ENCODE results near the gene AKAP7.

The AKAP7 gene

DNA sequence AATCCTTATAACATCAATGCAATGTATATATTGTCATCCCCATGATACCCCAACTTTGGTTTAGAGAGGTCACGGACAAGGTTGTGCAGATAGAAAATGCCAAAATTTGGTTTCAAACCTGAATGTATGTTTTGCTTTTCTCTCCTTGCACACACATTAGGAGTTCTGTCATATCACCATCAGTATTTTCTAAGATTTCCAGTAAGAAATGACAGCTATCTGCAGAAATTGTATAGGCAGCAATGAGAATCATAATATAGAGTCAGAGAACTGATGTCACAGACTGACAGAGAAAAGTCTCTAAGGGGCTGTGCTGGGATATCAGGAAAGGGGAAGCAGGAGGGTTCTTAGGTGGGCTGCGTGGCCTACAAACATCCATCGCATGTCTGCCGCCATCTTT lies 140.0 kb downstream of the AKAP7 start:
- Histone ChIP-seq H3K4me2 (ENCODE audit: low read depth, low read length, poor library complexity, severe bottlenecking) (no peak overlapping the region), H3K36me3 (ENCODE audit: low read length) (no peaks in the 10 kb centered on the region), H3K79me2 (ENCODE audit: insufficient read depth, low read length) (no peaks in the 10 kb centered on the region)

DNA sequence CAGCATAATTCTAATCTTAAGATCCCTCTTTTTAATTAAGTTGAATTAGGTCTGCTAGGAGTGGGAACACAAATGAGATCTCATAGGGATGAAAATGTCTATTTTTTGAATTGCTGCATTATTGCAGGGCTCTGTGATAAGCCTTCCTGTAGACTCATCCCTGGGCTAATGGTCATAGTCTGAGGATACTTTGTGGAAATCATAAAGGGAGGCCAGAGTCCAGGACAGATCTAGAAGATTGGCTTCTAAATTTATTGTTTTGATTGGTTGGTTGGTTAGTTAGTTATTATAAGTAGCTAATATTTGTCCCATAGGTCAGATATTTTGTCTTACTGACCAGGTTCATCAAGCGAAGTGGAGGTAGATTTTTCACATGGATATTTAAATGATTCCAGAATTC lies 142.3 kb downstream of the AKAP7 start:
- Histone ChIP-seq H3K9me3 (ENCODE audit: insufficient read depth, low read length) (no peaks in the 10 kb centered on the region), H3F3A (ENCODE audit: insufficient read depth) (no peaks in the 10 kb centered on the region), H4K20me1 (ENCODE audit: low read depth, low read length) (no peaks in the 10 kb centered on the region), H3K36me3 (ENCODE audit: low read length) (no peaks in the 10 kb centered on the region), H3K9ac (ENCODE audit: low read length) (no peak overlapping the region), H3K9me2 (replicated peaks; ENCODE audit: insufficient read depth, low read length) (no peaks in the 10 kb centered on the region), H3K4me2 (ENCODE audit: low read depth, low read length, poor library complexity, severe bottlenecking) (no peak overlapping the region), H3K27me3 (ENCODE audit: low read length) (no peaks in the 10 kb centered on the region), H2AFZ (ENCODE audit: low read depth, low read length, severe bottlenecking) (no peak overlapping the region), H3K4me3 (ENCODE audit: insufficient read depth, low read length, poor library complexity, severe bottlenecking) (no peak overlapping the region), H3K79me2 (ENCODE audit: insufficient read depth, low read length) (no peaks in the 10 kb centered on the region), H3K27ac (ENCODE audit: low read depth, low read length) (no peak overlapping the region)
- TF ChIP-seq, protein P1, sequence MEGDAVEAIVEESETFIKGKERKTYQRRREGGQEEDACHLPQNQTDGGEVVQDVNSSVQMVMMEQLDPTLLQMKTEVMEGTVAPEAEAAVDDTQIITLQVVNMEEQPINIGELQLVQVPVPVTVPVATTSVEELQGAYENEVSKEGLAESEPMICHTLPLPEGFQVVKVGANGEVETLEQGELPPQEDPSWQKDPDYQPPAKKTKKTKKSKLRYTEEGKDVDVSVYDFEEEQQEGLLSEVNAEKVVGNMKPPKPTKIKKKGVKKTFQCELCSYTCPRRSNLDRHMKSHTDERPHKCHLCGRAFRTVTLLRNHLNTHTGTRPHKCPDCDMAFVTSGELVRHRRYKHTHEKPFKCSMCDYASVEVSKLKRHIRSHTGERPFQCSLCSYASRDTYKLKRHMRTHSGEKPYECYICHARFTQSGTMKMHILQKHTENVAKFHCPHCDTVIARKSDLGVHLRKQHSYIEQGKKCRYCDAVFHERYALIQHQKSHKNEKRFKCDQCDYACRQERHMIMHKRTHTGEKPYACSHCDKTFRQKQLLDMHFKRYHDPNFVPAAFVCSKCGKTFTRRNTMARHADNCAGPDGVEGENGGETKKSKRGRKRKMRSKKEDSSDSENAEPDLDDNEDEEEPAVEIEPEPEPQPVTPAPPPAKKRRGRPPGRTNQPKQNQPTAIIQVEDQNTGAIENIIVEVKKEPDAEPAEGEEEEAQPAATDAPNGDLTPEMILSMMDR (IDR thresholded peaks at IDR 0.05; ENCODE audit: insufficient read depth, low read length, poor library complexity, severe bottlenecking), result no peak
- no peak for TF ChIP-seq EZH2phosphoT487 (conservative IDR thresholded peaks at IDR 0.05; ENCODE audit: low read length)

More for the DNA sequence above, 140.0 kb downstream of the AKAP7 start:
- Histone ChIP-seq H3K9me2 (replicated peaks; ENCODE audit: insufficient read depth, low read length) (no peaks in the 10 kb centered on the region), H3K27me3 (ENCODE audit: low read length) (no peaks in the 10 kb centered on the region), H4K20me1 (ENCODE audit: low read depth, low read length) (no peaks in the 10 kb centered on the region), H2AFZ (ENCODE audit: low read depth, low read length, severe bottlenecking) (no peak overlapping the region), H3K27ac (ENCODE audit: low read depth, low read length) (no peak overlapping the region), H3K4me3 (ENCODE audit: insufficient read depth, low read length, poor library complexity, severe bottlenecking) (no peak overlapping the region), H3F3A (ENCODE audit: insufficient read depth) (no peaks in the 10 kb centered on the region), H3K9me3 (ENCODE audit: insufficient read depth, low read length) (no peaks in the 10 kb centered on the region), H3K9ac (ENCODE audit: low read length) (no peak overlapping the region)
- TF ChIP-seq, protein P1 (IDR thresholded peaks at IDR 0.05; ENCODE audit: insufficient read depth, low read length, poor library complexity, severe bottlenecking), result no peak
- no peak for TF ChIP-seq EZH2phosphoT487 (conservative IDR thresholded peaks at IDR 0.05; ENCODE audit: low read length)

DNA sequence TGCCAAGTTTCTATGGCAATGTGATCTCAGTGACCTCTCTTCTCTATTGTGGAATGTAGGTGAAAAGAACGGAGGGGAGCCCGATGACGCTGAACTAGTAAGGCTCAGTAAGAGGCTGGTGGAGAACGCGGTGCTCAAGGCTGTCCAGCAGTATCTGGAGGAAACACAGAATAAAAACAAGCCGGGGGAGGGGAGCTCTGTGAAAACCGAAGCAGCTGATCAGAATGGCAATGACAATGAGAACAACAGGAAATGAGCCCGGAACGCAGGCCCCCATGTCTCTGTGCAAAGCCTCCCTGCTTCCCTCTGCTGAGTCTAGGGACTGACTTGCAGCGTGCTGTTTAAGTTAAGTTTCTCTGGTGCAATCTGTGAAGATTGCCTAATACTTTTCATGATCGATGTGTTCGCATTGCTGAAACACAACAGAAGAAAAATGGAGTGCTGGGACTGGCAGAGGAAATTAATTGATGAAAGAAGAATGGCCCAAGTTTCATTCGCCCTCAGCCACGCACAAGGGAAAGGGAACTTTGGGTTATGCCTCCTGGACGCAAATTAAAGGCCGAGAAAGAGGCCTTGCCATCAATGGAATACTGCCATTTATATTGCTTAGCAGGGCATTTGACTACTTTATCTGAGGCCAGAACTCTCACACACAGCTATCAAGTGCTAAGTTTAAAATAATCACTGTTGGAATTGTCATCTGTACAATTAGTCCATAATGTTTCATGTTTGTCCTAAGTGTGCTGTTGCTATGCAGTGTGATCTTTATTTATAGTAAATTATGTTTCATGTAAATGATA lies 146.4 kb downstream of the AKAP7 start:
- no peak overlapping the region for H2AFZ ChIP-seq (ENCODE audit: low read depth, low read length, severe bottlenecking)
- no peaks in the 10 kb centered on the region for H3K27me3 ChIP-seq (ENCODE audit: low read length)
- no peaks in the 10 kb centered on the region for H3K9me2 ChIP-seq (replicated peaks; ENCODE audit: insufficient read depth, low read length)
- no peaks in the 10 kb centered on the region for H3F3A ChIP-seq (ENCODE audit: insufficient read depth)
- no peak overlapping the region for H3K4me3 ChIP-seq (ENCODE audit: insufficient read depth, low read length, poor library complexity, severe bottlenecking)
- no peak for TF ChIP-seq EZH2phosphoT487 (conservative IDR thresholded peaks at IDR 0.05; ENCODE audit: low read length)
- TF ChIP-seq, protein P1 (IDR thresholded peaks at IDR 0.05; ENCODE audit: insufficient read depth, low read length, poor library complexity, severe bottlenecking), result no peak
- H3K9ac ChIP-seq (ENCODE audit: low read length), result no peak overlapping the region
- no peaks in the 10 kb centered on the region for H3K79me2 ChIP-seq (ENCODE audit: insufficient read depth, low read length)
- no peaks in the 10 kb centered on the region for H4K20me1 ChIP-seq (ENCODE audit: low read depth, low read length)
- H3K9me3 ChIP-seq (ENCODE audit: insufficient read depth, low read length), result no peaks in the 10 kb centered on the region
- H3K27ac ChIP-seq (ENCODE audit: low read depth, low read length), result no peak overlapping the region
- no peaks in the 10 kb centered on the region for H3K36me3 ChIP-seq (ENCODE audit: low read length)
- H3K4me2 ChIP-seq (ENCODE audit: low read depth, low read length, poor library complexity, severe bottlenecking), result no peak overlapping the region

Measured in SU-DHL-6 (cell line).